Right hindlimb (tissue), 1 donor: ENCODE measurements around the gene NOL4L.
A peak's percentile ranks its signal among the peaks of the same experiment; 100 is the strongest.

ENCODE experiments used
- DNase-seq: peaks from one replicate; pipeline ENCODE4 v3.0.0-alpha.2; 2018

NOL4L gene

GRCh38 chr20:32480371-32481241 lies 104.5 kb downstream of the NOL4L start:
- peak; percentile 19 for DNase-seq

- peak; percentile 13 for DNase-seq
Measured at GRCh38 chr20:32479697-32480171, 105.4 kb downstream of the NOL4L start.

- DNase-seq = peak; percentile 9
Measured at GRCh38 chr20:32479012-32479411, 106.1 kb downstream of the NOL4L start.

GRCh38 chr20:32478576-32478975 lies 106.6 kb downstream of the NOL4L start:
- peak; percentile 9 for DNase-seq

- peak; percentile 43 for DNase-seq
Measured at GRCh38 chr20:32477594-32478512, 107.3 kb downstream of the NOL4L start.

GRCh38 chr20:32476684-32477593 lies 108.2 kb downstream of the NOL4L start:
- peak; percentile 32 for DNase-seq

GRCh38 chr20:32474967-32475811 lies 109.9 kb downstream of the NOL4L start:
- peak; percentile 97 for DNase-seq

GRCh38 chr20:32474717-32474966 lies 110.5 kb downstream of the NOL4L start:
- no peak for DNase-seq

GRCh38 chr20:32474009-32474716 lies 111.0 kb downstream of the NOL4L start:
- no peak for DNase-seq

- DNase-seq = no peak
Measured at GRCh38 chr20:32473231-32474008, 111.7 kb downstream of the NOL4L start.

GRCh38 chr20:32472581-32473207 lies 112.4 kb downstream of the NOL4L start:
- no peak for DNase-seq

- DNase-seq = no peak
Measured at GRCh38 chr20:32470940-32471339, 114.2 kb downstream of the NOL4L start.

- peak; percentile 83 for DNase-seq
Measured at GRCh38 chr20:32470025-32470861, 114.9 kb downstream of the NOL4L start.

GRCh38 chr20:32468860-32469259 lies 116.3 kb downstream of the NOL4L start:
- no peak for DNase-seq

- no peak for DNase-seq
Measured at GRCh38 chr20:32468313-32468640, 116.9 kb downstream of the NOL4L start.

GRCh38 chr20:32467506-32468312 lies 117.4 kb downstream of the NOL4L start:
- no peak for DNase-seq

GRCh38 chr20:32466739-32467505 lies 118.2 kb downstream of the NOL4L start:
- DNase-seq = no peak
